Hepatocyte (in vitro differentiated cells): ENCODE data around the gene SORL1.

ENCODE experiments used
- EZH2 ChIP-seq: fragments of 200-600 bp; sonication (generic); IDR thresholded peaks from 2 replicates; pipeline ENCODE4 v1.6.1; 2016; ENCODE audit warnings: antibody characterized with exemption, mild to moderate bottlenecking, borderline replicate concordance
- EZH2phosphoT487 ChIP-seq: fragments of 200-600 bp; sonication (generic); IDR thresholded peaks from one replicate; pipeline ENCODE4 v1.6.1; 2018; ENCODE audit warnings: antibody characterized with exemption, mild to moderate bottlenecking, low read depth, moderate library complexity; ENCODE audit not compliant: unreplicated experiment, severe bottlenecking
- TF ChIP-seq, protein P1 (sequence below): fragments of 200-600 bp; sonication (generic); IDR thresholded peaks from 2 replicates; pipeline ENCODE4 v1.5.1; 2016; ENCODE audit warnings: antibody characterized with exemption, mild to moderate bottlenecking; ENCODE audit not compliant: poor library complexity

DNA sequence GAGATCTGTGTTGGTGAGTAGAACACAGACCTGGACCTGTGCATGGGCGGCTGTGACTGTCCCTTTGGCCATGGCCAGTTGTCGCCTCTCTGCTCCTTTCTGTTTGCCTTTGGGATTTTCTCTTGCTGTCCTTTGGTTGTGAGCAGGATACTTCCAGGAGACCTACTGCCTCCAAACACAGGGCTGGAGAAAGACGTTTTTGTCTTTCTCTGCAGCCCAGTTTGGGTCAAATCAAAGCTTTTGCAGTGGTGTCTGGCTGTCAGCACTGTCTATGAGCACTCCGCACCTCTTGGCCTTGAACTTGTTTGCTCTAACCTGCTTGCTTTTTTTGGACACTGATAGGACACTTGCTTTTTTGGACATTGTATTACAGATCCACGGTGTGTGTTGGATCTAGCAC lies 109.6 kb downstream of the SORL1 start:
- TF ChIP-seq, protein P1, sequence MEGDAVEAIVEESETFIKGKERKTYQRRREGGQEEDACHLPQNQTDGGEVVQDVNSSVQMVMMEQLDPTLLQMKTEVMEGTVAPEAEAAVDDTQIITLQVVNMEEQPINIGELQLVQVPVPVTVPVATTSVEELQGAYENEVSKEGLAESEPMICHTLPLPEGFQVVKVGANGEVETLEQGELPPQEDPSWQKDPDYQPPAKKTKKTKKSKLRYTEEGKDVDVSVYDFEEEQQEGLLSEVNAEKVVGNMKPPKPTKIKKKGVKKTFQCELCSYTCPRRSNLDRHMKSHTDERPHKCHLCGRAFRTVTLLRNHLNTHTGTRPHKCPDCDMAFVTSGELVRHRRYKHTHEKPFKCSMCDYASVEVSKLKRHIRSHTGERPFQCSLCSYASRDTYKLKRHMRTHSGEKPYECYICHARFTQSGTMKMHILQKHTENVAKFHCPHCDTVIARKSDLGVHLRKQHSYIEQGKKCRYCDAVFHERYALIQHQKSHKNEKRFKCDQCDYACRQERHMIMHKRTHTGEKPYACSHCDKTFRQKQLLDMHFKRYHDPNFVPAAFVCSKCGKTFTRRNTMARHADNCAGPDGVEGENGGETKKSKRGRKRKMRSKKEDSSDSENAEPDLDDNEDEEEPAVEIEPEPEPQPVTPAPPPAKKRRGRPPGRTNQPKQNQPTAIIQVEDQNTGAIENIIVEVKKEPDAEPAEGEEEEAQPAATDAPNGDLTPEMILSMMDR, result no peak
- no peak for TF ChIP-seq EZH2
- TF ChIP-seq EZH2phosphoT487, result no peak
